ES-I3 (cell line): ENCODE results near the gene DYNC1H1.

Source experiments
- H3K36me3 ChIP-seq: 2 replicates; pipeline ENCODE4 v1.6.1; 2013; ENCODE audit warnings: mild to moderate bottlenecking, low read length, control low read depth, moderate library complexity; ENCODE audit not compliant: insufficient read depth
- H3K4me1 ChIP-seq: 2 replicates; pipeline ENCODE4 v1.6.1; 2013; ENCODE audit warnings: mild to moderate bottlenecking, control low read depth, low read length; ENCODE audit not compliant: insufficient read depth
- H3K9ac ChIP-seq: 2 replicates; pipeline ENCODE4 v1.6.1; 2013; ENCODE audit warnings: low read depth, mild to moderate bottlenecking, low read length, moderate library complexity
- H3K9me3 ChIP-seq: 2 replicates; pipeline ENCODE4 v1.6.1; 2013; ENCODE audit warnings: mild to moderate bottlenecking, low read length, moderate library complexity; ENCODE audit not compliant: control insufficient read depth, insufficient read depth

DYNC1H1 gene

GRCh38 chr14:102039157-102039556 is 74.8 kb downstream of the DYNC1H1 start:
- Histone ChIP-seq H3K9me3 (no peaks in the 10 kb centered on the region), H3K36me3 (peaks cover 50% of the 10 kb centered on the region), H3K9ac (no peak overlapping the region), H3K4me1 (no peaks in the 10 kb centered on the region)

GRCh38 chr14:102040153-102040552 is 75.8 kb downstream of the DYNC1H1 start:
- Histone ChIP-seq H3K4me1 (no peaks in the 10 kb centered on the region), H3K9me3 (no peaks in the 10 kb centered on the region), H3K9ac (no peak overlapping the region), H3K36me3 (peaks cover 50% of the 10 kb centered on the region)

GRCh38 chr14:102042699-102043098 is 78.3 kb downstream of the DYNC1H1 start:
- H3K9ac ChIP-seq = no peak overlapping the region
- H3K4me1 ChIP-seq = no peaks in the 10 kb centered on the region
- peaks cover 31% of the 10 kb centered on the region for H3K36me3 ChIP-seq
- H3K9me3 ChIP-seq = no peaks in the 10 kb centered on the region

DNA sequence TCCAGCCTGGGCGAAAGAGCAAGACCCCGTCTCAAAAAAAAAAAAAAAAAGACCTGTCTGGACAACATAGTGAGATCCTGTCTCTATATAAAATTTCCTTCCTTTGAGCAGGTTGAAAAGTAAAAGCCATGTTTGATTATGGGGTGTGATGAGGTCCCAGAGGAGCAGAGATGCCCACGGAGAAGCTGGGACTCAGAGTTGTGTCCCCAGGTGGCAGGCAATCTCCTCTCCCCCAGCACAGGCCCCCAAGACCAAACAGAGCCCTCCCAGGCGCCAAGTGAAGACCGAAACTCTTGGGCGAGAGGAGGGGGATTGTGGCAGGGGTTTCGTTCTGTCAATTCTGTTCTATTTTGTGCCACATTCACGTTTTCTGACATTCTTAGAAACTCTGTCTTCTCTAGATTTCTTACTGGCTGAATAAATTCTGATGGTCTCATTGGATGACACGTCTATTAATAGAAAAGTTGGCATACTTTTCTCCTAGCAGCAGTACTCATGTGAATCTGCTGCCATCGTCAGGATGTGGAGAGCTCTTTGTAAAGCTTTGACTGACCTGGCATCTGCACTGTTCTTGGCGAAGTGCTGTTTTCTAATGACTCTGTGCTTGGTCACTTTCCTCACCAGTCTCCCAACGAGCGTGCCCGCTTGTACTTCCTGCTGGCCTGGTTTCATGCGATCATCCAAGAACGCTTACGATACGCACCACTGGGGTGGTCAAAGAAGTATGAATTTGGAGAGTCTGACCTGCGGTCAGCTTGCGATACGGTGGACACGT is 79.1 kb downstream of the DYNC1H1 start:
- Histone ChIP-seq H3K9me3 (no peaks in the 10 kb centered on the region), H3K9ac (no peak overlapping the region), H3K36me3 (peaks cover 28% of the 10 kb centered on the region), H3K4me1 (no peaks in the 10 kb centered on the region)

GRCh38 chr14:102044566-102044965 is 80.2 kb downstream of the DYNC1H1 start:
- Histone ChIP-seq H3K36me3 (peaks cover 32% of the 10 kb centered on the region), H3K4me1 (no peaks in the 10 kb centered on the region), H3K9ac (no peak overlapping the region), H3K9me3 (no peaks in the 10 kb centered on the region)

DNA sequence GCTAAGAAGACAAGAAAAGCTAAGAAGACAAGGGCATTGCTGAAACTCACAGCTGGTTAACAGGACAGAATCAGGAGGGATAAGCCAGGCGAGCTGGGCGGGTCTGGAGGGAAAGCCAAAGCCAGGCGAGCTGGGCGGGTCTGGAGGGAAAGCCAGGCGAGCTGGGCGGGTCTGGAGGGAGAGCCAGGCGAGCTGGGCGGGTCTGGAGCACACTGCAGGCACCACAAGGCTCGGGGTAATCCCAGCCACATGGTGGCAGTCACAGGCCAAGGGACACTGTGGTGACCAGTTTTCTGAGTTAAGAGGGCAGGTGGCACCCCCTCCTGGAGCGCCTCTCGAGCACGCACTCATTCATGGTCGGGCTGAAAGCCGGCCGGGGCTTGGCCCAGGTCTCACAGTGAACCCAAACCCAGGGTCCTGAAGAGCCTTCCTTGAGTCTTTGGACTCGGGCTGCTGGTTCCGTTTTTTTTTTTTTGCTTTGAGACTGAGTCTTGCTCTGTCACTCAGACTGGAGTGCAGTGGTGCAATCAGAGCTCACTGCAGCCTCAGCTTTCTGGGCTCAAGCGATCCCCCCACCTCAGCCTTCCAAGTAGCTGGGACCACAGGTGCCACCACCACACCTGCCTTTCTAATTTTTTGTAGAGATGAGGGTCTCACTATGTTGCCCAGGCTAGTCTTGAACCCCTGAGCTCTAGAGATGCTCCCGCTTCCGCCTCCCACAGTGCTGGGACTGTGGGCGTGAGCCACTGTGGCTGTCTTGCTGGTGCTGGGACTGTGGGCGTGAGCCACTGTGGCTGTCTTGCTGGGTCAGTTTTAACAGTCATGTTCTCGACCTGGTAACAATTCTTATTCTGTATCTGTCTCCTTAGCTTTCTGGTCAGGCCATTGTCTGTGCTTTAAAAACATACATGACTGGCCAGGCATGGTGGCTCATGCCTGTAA is 82.2 kb downstream of the DYNC1H1 start:
- Histone ChIP-seq H3K9ac (no peak overlapping the region), H3K36me3 (peaks cover 35% of the 10 kb centered on the region), H3K4me1 (no peaks in the 10 kb centered on the region), H3K9me3 (no peaks in the 10 kb centered on the region)

GRCh38 chr14:102047808-102048540 is 83.6 kb downstream of the DYNC1H1 start:
- H3K9ac ChIP-seq = no peak overlapping the region

DNA sequence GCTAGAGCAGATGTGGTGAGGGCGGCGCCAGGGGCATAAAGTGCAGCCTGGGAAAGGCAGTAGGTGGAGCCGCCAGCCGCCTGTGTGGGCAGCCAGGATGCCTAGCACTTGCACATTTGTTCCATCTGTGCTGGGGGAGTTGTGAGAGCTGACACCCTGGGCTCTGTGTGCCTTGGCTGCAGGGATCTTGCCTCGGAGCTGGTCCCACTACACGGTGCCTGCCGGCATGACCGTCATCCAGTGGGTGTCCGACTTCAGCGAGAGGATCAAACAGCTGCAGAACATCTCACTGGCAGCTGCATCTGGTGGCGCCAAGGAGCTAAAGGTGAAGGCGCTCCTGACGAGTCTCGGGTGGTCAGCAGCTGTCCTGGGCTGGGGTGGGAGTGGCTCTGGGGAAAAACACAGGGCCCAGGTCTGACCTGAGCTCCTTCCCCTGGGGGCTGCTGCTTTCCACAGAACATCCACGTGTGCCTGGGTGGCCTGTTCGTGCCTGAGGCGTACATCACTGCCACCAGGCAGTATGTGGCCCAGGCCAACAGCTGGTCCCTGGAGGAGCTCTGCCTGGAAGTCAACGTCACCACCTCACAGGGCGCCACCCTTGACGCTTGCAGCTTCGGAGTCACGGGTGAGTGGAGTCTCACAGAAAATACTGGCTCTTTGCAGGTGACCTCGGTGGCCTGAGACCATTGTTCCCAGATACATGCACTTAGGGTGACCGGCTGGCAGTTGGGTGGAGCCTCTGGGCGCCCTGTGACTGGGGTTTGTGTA is 85.1 kb downstream of the DYNC1H1 start:
- Histone ChIP-seq H3K4me1 (no peaks in the 10 kb centered on the region), H3K9me3 (no peaks in the 10 kb centered on the region), H3K9ac (no peak overlapping the region), H3K36me3 (peaks cover 27% of the 10 kb centered on the region)

More at GRCh38 chr14:102047808-102048540, 83.6 kb downstream of the DYNC1H1 start:
- Histone ChIP-seq H3K36me3 (peaks cover 35% of the 10 kb centered on the region), H3K4me1 (no peaks in the 10 kb centered on the region), H3K9me3 (no peaks in the 10 kb centered on the region)

GRCh38 chr14:102050026-102050405 is 85.6 kb downstream of the DYNC1H1 start:
- Histone ChIP-seq H3K4me1 (peaks cover 2% of the 10 kb centered on the region; the same call in 1 of the 2 replicates), H3K36me3 (peaks cover 27% of the 10 kb centered on the region), H3K9me3 (no peaks in the 10 kb centered on the region), H3K9ac (no peak overlapping the region)

GRCh38 chr14:102050625-102051024 is 86.3 kb downstream of the DYNC1H1 start:
- peaks cover 8% of the 10 kb centered on the region; the same call in 1 of the 2 replicates for H3K4me1 ChIP-seq
- peaks cover 27% of the 10 kb centered on the region for H3K36me3 ChIP-seq
- H3K9me3 ChIP-seq = no peaks in the 10 kb centered on the region
- H3K9ac ChIP-seq = no peak overlapping the region

DNA sequence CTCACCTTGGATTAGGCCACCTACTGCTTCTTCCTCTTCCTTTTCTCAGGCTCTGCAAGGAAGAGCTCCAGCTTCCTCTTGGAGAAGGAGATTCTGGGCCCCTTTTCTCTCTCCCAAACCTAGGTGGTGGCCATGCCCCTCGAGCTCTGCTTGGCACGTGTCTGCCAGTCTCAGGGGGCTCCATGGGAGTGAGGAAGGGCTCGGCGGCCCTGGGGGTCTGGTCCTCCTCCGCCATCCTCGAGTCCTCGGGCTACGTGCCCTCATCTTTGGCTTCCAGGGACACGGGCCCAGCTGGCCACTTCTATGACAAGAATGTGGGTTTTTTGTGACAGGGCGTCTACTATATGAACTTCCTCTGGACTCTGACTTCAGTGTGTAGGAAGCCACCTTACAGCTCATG is 88.1 kb downstream of the DYNC1H1 start:
- peaks cover 23% of the 10 kb centered on the region; the same call in 1 of the 2 replicates for H3K4me1 ChIP-seq
- no peak overlapping the region for H3K9ac ChIP-seq
- H3K36me3 ChIP-seq = peaks cover 27% of the 10 kb centered on the region
- H3K9me3 ChIP-seq = no peaks in the 10 kb centered on the region

GRCh38 chr14:102055181-102055901 is 91.0 kb downstream of the DYNC1H1 start:
- Histone ChIP-seq H3K4me1 (peaks cover 23% of the 10 kb centered on the region; the same call in 1 of the 2 replicates), H3K9ac (no peak overlapping the region), H3K36me3 (peaks cover 12% of the 10 kb centered on the region; the same call in 1 of the 2 replicates), H3K9me3 (no peaks in the 10 kb centered on the region)
